Stimulated activated memory B cell treated with anti-CD40 and anti-IgM and Interleukin-4, amounts not matched to agents 10 μg/mL and 1 μg/mL and 100 μg/mL, for 72 hours (primary cell): ENCODE results near the gene ARHGEF39.
"Not testable (repeated sequence)": the region's sequence is repeated elsewhere in the genome, so short reads cannot be mapped to it uniquely, and the experiment has no call there.

Source experiments
- ATAC-seq: fragments of 150-1000 bp; cut with Tn5 transposase; 2 replicates; pipeline ENCODE4 v1.10.0; 2021
- H3K27ac Mint-ChIP-seq: one replicate; pipeline ENCODE4 v1.8.0; 2022; ENCODE audit warnings: mild to moderate bottlenecking, mixed read lengths
- H3K27me3 Mint-ChIP-seq: one replicate; pipeline ENCODE4 v1.8.0; 2022; ENCODE audit warnings: mixed read lengths
- H3K36me3 Mint-ChIP-seq: one replicate; pipeline ENCODE4 v1.8.0; 2022; ENCODE audit warnings: mixed read lengths
- H3K4me1 Mint-ChIP-seq: one replicate; pipeline ENCODE4 v1.8.0; 2022; ENCODE audit warnings: mixed read lengths
- H3K4me3 Mint-ChIP-seq: one replicate; pipeline ENCODE4 v1.8.0; 2022; ENCODE audit warnings: mild to moderate bottlenecking, moderate library complexity, mixed read lengths
- H3K9me3 Mint-ChIP-seq: one replicate; pipeline ENCODE4 v1.8.0; 2022; ENCODE audit warnings: mixed read lengths

ARHGEF39 gene

GRCh38 chr9:35639225-35639624 lies 25.8 kb downstream of the ARHGEF39 start:
- ATAC-seq: not testable (repeated sequence)
- H3K36me3 Mint-ChIP-seq: peaks cover 19% of the 10 kb centered on the region

GRCh38 chr9:35638751-35639150 lies 26.2 kb downstream of the ARHGEF39 start:
- H3K4me3 Mint-ChIP-seq, H3K9me3 Mint-ChIP-seq, ATAC-seq, H3K27me3 Mint-ChIP-seq: not testable (repeated sequence)
- Mint-ChIP-seq H3K36me3 (peaks cover 19% of the 10 kb centered on the region), H3K4me1 (peaks cover 79% of the 10 kb centered on the region), H3K27ac (peak overlapping the region; percentile 86)

More at GRCh38 chr9:35639225-35639624, 25.8 kb downstream of the ARHGEF39 start:
- peaks cover 75% of the 10 kb centered on the region for H3K4me1 Mint-ChIP-seq
- H3K9me3 Mint-ChIP-seq, H3K27ac Mint-ChIP-seq, H3K27me3 Mint-ChIP-seq, H3K4me3 Mint-ChIP-seq: not testable (repeated sequence)

- Mint-ChIP-seq H3K36me3 (peaks cover 13% of the 10 kb centered on the region), H3K27ac (peak overlapping the region; percentile 86), H3K4me1 (peaks cover 79% of the 10 kb centered on the region)
- not testable (repeated sequence) for H3K4me3 Mint-ChIP-seq, ATAC-seq, H3K27me3 Mint-ChIP-seq, H3K9me3 Mint-ChIP-seq
Measured at GRCh38 chr9:35637427-35637955, 27.5 kb downstream of the ARHGEF39 start.

GRCh38 chr9:35636877-35637246 lies 28.1 kb downstream of the ARHGEF39 start:
- not testable (repeated sequence) for H3K4me3 Mint-ChIP-seq, ATAC-seq, H3K9me3 Mint-ChIP-seq, H3K27me3 Mint-ChIP-seq
- H3K27ac Mint-ChIP-seq: peak overlapping the region; percentile 86
- H3K4me1 Mint-ChIP-seq: peaks cover 79% of the 10 kb centered on the region
- H3K36me3 Mint-ChIP-seq: peaks cover 13% of the 10 kb centered on the region

- Mint-ChIP-seq H3K4me1 (peaks cover 73% of the 10 kb centered on the region), H3K9me3 (no peaks in the 10 kb centered on the region), H3K4me3 (peak overlapping the region; percentile 64), H3K36me3 (peaks cover 13% of the 10 kb centered on the region), H3K27me3 (no peaks in the 10 kb centered on the region), H3K27ac (peak overlapping the region; percentile 86)
- ATAC-seq: peak; percentile 68
Measured at GRCh38 chr9:35636135-35636876, 28.7 kb downstream of the ARHGEF39 start.

GRCh38 chr9:35635730-35636129 lies 29.3 kb downstream of the ARHGEF39 start:
- H3K9me3 Mint-ChIP-seq: no peaks in the 10 kb centered on the region
- peaks cover 68% of the 10 kb centered on the region for H3K4me1 Mint-ChIP-seq
- H3K4me3 Mint-ChIP-seq: peak overlapping the region; percentile 64
- H3K36me3 Mint-ChIP-seq: peaks cover 7% of the 10 kb centered on the region
- H3K27me3 Mint-ChIP-seq: no peaks in the 10 kb centered on the region
- H3K27ac Mint-ChIP-seq: peak overlapping the region; percentile 86
- ATAC-seq: no peak

GRCh38 chr9:35629597-35629996 lies 35.4 kb downstream of the ARHGEF39 start:
- Mint-ChIP-seq H3K36me3 (no peaks in the 10 kb centered on the region), H3K27ac (no peak overlapping the region), H3K4me3 (no peak overlapping the region), H3K27me3 (no peaks in the 10 kb centered on the region), H3K9me3 (no peaks in the 10 kb centered on the region), H3K4me1 (peaks cover 42% of the 10 kb centered on the region)
- no peak for ATAC-seq

- H3K4me1 Mint-ChIP-seq: peaks cover 31% of the 10 kb centered on the region
- H3K36me3 Mint-ChIP-seq: no peaks in the 10 kb centered on the region
- peak overlapping the region; percentile 69 for H3K27ac Mint-ChIP-seq
- no peak overlapping the region for H3K4me3 Mint-ChIP-seq
- no peaks in the 10 kb centered on the region for H3K9me3 Mint-ChIP-seq
- H3K27me3 Mint-ChIP-seq: no peaks in the 10 kb centered on the region
- no peak for ATAC-seq
Measured at GRCh38 chr9:35628389-35628991, 36.5 kb downstream of the ARHGEF39 start.

GRCh38 chr9:35627575-35627974 lies 37.4 kb downstream of the ARHGEF39 start:
- Mint-ChIP-seq H3K4me3 (peak overlapping the region; percentile 24), H3K27me3 (no peaks in the 10 kb centered on the region), H3K9me3 (no peaks in the 10 kb centered on the region), H3K4me1 (peaks cover 28% of the 10 kb centered on the region), H3K36me3 (no peaks in the 10 kb centered on the region), H3K27ac (peak overlapping the region; percentile 69)
- peak; percentile 86 for ATAC-seq

- peak overlapping the region; percentile 80 for H3K4me3 Mint-ChIP-seq
- H3K27me3 Mint-ChIP-seq: no peaks in the 10 kb centered on the region
- H3K4me1 Mint-ChIP-seq: peaks cover 76% of the 10 kb centered on the region
- H3K9me3 Mint-ChIP-seq: no peaks in the 10 kb centered on the region
- H3K36me3 Mint-ChIP-seq: peaks cover 13% of the 10 kb centered on the region
- ATAC-seq: peak; percentile 85
- peak overlapping the region; percentile 95 for H3K27ac Mint-ChIP-seq
Measured at GRCh38 chr9:35619800-35620158, 45.2 kb downstream of the ARHGEF39 start.

- Mint-ChIP-seq H3K4me1 (peaks cover 82% of the 10 kb centered on the region), H3K27ac (peak overlapping the region; percentile 95), H3K9me3 (no peaks in the 10 kb centered on the region), H3K4me3 (peak overlapping the region; percentile 80), H3K27me3 (no peaks in the 10 kb centered on the region), H3K36me3 (peaks cover 19% of the 10 kb centered on the region)
- peak; percentile 82 for ATAC-seq
Measured at GRCh38 chr9:35618854-35619799, 45.9 kb downstream of the ARHGEF39 start.

- Mint-ChIP-seq H3K4me1 (peaks cover 90% of the 10 kb centered on the region), H3K9me3 (no peaks in the 10 kb centered on the region), H3K36me3 (peaks cover 26% of the 10 kb centered on the region), H3K27me3 (no peaks in the 10 kb centered on the region), H3K4me3 (peak within 1 kb of the TSS; percentile 80), H3K27ac (peak within 1 kb of the TSS; percentile 95)
- peak; percentile 63 for ATAC-seq
Measured at GRCh38 chr9:35618325-35618727, 46.7 kb downstream of the ARHGEF39 start, which contains the start of gene CD72. Gene CD72, minus strand, starts transcription at chr9:35618413. Its CDS starts 110 bp downstream, at chr9:35618303.

GRCh38 chr9:35617548-35617947 lies 47.4 kb downstream of the ARHGEF39 start:
- H3K4me3 Mint-ChIP-seq: peak overlapping the region; percentile 80
- peak overlapping the region; percentile 95 for H3K27ac Mint-ChIP-seq
- no peaks in the 10 kb centered on the region for H3K27me3 Mint-ChIP-seq
- no peak for ATAC-seq
- H3K4me1 Mint-ChIP-seq: peaks cover 93% of the 10 kb centered on the region
- H3K36me3 Mint-ChIP-seq: peaks cover 29% of the 10 kb centered on the region
- H3K9me3 Mint-ChIP-seq: no peaks in the 10 kb centered on the region

- H3K27ac Mint-ChIP-seq: peak overlapping the region; percentile 95
- peaks cover 31% of the 10 kb centered on the region for H3K36me3 Mint-ChIP-seq
- H3K4me3 Mint-ChIP-seq: peak overlapping the region; percentile 80
- peak; percentile 5 for ATAC-seq
- H3K27me3 Mint-ChIP-seq: no peaks in the 10 kb centered on the region
- no peaks in the 10 kb centered on the region for H3K9me3 Mint-ChIP-seq
- H3K4me1 Mint-ChIP-seq: peaks cover 87% of the 10 kb centered on the region
Measured at GRCh38 chr9:35616681-35617459, 48.1 kb downstream of the ARHGEF39 start.
